Kidney (tissue), 22 donors: ENCODE measurements around the gene PLCH1. TPM values are rescaled to one million over a fixed set of nuclear protein-coding genes. Genes with fewer than 3 reads are reported as not detected.

Experiments
- DNase-seq, 5 donors: peaks; one replicate each; pipeline ENCODE4 v3.0.0-alpha.2; 2013 to 2020
- FAIRE-seq: peaks from 2 replicates; lab custom pipeline; 2012; peaks lifted over from hg19 to GRCh38; lab: Jason Lieb, UNC
- H3K27ac ChIP-seq, 2 donors: one replicate each; pipeline ENCODE4 v1.7.0; 2013; ENCODE audit warnings: low read depth in 2 of 2, low read length in 2 of 2, inconsistent platforms in 1 of 2
- H3K27me3 ChIP-seq: one replicate; pipeline ENCODE4 v1.7.1; 2013; ENCODE audit warnings: low read length, inconsistent platforms; ENCODE audit not compliant: control insufficient read depth, insufficient read depth
- H3K36me3 ChIP-seq, 3 donors: one replicate each; pipeline versions ENCODE4 v1.7.0 to v1.7.1; 2013; ENCODE audit warnings: low read length in 3 of 3, control low read depth in 1 of 3, inconsistent platforms in 1 of 3; ENCODE audit not compliant: insufficient read depth in 3 of 3, control insufficient read depth in 2 of 3
- H3K4me1 ChIP-seq, 3 donors: one replicate each; pipeline versions ENCODE4 v1.7.0 to v1.7.1; 2013; ENCODE audit warnings: low read length in 3 of 3, inconsistent platforms in 1 of 3, low read depth in 1 of 3; ENCODE audit not compliant: control insufficient read depth in 2 of 3, insufficient read depth in 2 of 3
- H3K4me3 ChIP-seq, 3 donors: one replicate each; pipeline versions ENCODE4 v1.7.0 to v1.8.1; 2013; ENCODE audit warnings: low read length in 3 of 3, control low read depth in 1 of 3, inconsistent platforms in 1 of 3
- H3K9ac ChIP-seq, 3 donors: one replicate each; pipeline versions ENCODE4 v1.7.0 to v1.7.1; 2013; ENCODE audit warnings: low read length in 3 of 3, control low read depth in 1 of 3, inconsistent platforms in 1 of 3
- H3K9me3 ChIP-seq, 3 donors: one replicate each; pipeline versions ENCODE4 v1.7.0 to v1.7.1; 2013; ENCODE audit warnings: low read length in 3 of 3, control low read depth in 1 of 3, inconsistent platforms in 1 of 3; ENCODE audit not compliant: control insufficient read depth in 2 of 3, insufficient read depth in 1 of 3
- CTCF ChIP-seq: IDR thresholded peaks from 3 replicates; pipeline ENCODE4 v1.5.1; 2012; ENCODE audit warnings: mild to moderate bottlenecking, moderate library complexity, borderline replicate concordance; ENCODE audit not compliant: insufficient read depth; ENCODE audit errors: extremely low read depth
- intact Hi-C: fragments of 100-400 bp; cut with DNase I; formaldehyde crosslinking; loops from one replicate; pipeline ENCODE4 v1.11.1; 2022
- long read RNA-seq, 10 donors: library from polyadenylated mRNA in 1 of 10; unstranded in 1 of 10; transcript quantifications; one replicate each; pipeline ENCODE4 v2.0.0 and lab custom pipeline, GENCODE V29; 2021 to 2026
- polyA plus RNA-seq: library from polyadenylated mRNA; stranded (reverse); fragments of 350-450 nt; fragmentation: Illumina TruSeq; extraction: RNeasy Lipid Tissue Mini Kit (QIAGEN cat#74804); gene quantifications from one replicate; pipeline ENCODE4 v1.2.3, GENCODE V29; 2014; ENCODE audit warnings: low read depth, low replicate concordance; ENCODE audit not compliant: insufficient read depth
- total RNA-seq: library from RNA; stranded (reverse); fragmentation: NEBNext Ultra II Directional; extraction: Animal tissue kit (Norgen Biotek cat#: 25700); gene quantifications from one replicate; pipeline ENCODE4 v1.2.1, GENCODE V29; 2021
- donor health status: control.
- donor health status: control.
- donor health status: control.
- donor health status: control.
- donor health status: control.
- donor health status: DM: yes; HTN: yes; CAD: no.
- donor health status: Normal renal cell carcinoma (clear cell type).

PLCH1 gene
- total RNA-seq, result 9.6 TPM
- 1.6 TPM for polyA plus RNA-seq
- long read RNA-seq, donor 1, result 0 reads
- long read RNA-seq, donor 2, result 0 reads
- long read RNA-seq, donor 3, result 0 reads
- long read RNA-seq, donor 4, full-length matches to known transcripts, result 1 of 1 reads
- long read RNA-seq, donor 4, partial matches to known transcripts, result 0 of 1 reads
- long read RNA-seq, donor 4, other reads (novel, unspliced or antisense), result 0 of 1 reads
- long read RNA-seq, donor 5, result 0 reads
- long read RNA-seq, donor 6, result 0 reads
- long read RNA-seq, donor 7, partial matches to known transcripts, result 1 of 7 reads
- long read RNA-seq, donor 7, other reads (novel, unspliced or antisense), result 6 of 7 reads
- long read RNA-seq, donor 8, result 0 reads
- long read RNA-seq, donor 9, result 0 reads
- long read RNA-seq, donor 10, result 0 reads

- TF ChIP-seq CTCF, result no peak
- Histone ChIP-seq H3K9me3 (no peaks in the 10 kb centered on the region), H3K36me3 (no peaks in the 10 kb centered on the region), H3K4me1 (peaks cover 0 to 9% (median 0%) of the 10 kb centered on the region in 3 donors), H3K4me3 (peak within 1 kb of the TSS; percentile 64 to 88 (median 69)), H3K9ac (peak within 1 kb of the TSS; percentile 20 to 52 (median 41)), H3K27ac (peak within 1 kb of the TSS in 1 of 2 donors; percentile 51), H3K27me3 (no peaks in the 10 kb centered on the region)
- DNase-seq (peak; percentile 85 to 92 (median 89)), FAIRE-seq (no peak)
- intact Hi-C loops, result no loop called here
Measured at GRCh38 chr3:155744626-155745324, at the start of gene PLCH1. Gene PLCH1 (minus strand): TSS chr3:155745071. CDS start chr3:155704224, 40,847 bp downstream.

GRCh38 chr3:155792532-155792931, 47.7 kb upstream of the PLCH1 start:
- DNase-seq, result no peak
- no peak overlapping the region for H3K4me3 ChIP-seq
- H3K36me3 ChIP-seq, result peaks cover 0 to 6% (median 0%) of the 10 kb centered on the region in 3 donors
- H3K9me3 ChIP-seq, result no peaks in the 10 kb centered on the region
- no peak for TF ChIP-seq CTCF
- no peaks in the 10 kb centered on the region for H3K4me1 ChIP-seq
- H3K27me3 ChIP-seq, result no peaks in the 10 kb centered on the region
- no peak for FAIRE-seq
- intact Hi-C loops, result no loop called here
- no peak overlapping the region for H3K9ac ChIP-seq
- H3K27ac ChIP-seq, result no peak overlapping the region

GRCh38 chr3:155791190-155791589, 46.3 kb upstream of the PLCH1 start:
- no peak for DNase-seq
- Histone ChIP-seq H3K36me3 (peaks cover 0 to 6% (median 0%) of the 10 kb centered on the region in 3 donors), H3K4me1 (no peaks in the 10 kb centered on the region), H3K27ac (no peak overlapping the region), H3K9ac (no peak overlapping the region), H3K9me3 (no peaks in the 10 kb centered on the region), H3K27me3 (no peaks in the 10 kb centered on the region), H3K4me3 (no peak overlapping the region)
- no peak for TF ChIP-seq CTCF
- no peak for FAIRE-seq
- intact Hi-C loops, result no loop called here
